GM18519 (cell line): Measurements from ENCODE around the gene NPIPA1.
"Not testable (repeated sequence)": the region's sequence is repeated elsewhere in the genome, so short reads cannot be mapped to it uniquely, and the experiment has no call there.

Experiments used
- ATAC-seq: cut with Tn5 transposase; IDR thresholded peaks from one replicate; pipeline ENCODE4 v1.9.1; 2021; ENCODE audit warnings: mild to moderate bottlenecking, moderate library complexity; ENCODE audit not compliant: unreplicated experiment, low FRiP score

Gene NPIPA1

DNA sequence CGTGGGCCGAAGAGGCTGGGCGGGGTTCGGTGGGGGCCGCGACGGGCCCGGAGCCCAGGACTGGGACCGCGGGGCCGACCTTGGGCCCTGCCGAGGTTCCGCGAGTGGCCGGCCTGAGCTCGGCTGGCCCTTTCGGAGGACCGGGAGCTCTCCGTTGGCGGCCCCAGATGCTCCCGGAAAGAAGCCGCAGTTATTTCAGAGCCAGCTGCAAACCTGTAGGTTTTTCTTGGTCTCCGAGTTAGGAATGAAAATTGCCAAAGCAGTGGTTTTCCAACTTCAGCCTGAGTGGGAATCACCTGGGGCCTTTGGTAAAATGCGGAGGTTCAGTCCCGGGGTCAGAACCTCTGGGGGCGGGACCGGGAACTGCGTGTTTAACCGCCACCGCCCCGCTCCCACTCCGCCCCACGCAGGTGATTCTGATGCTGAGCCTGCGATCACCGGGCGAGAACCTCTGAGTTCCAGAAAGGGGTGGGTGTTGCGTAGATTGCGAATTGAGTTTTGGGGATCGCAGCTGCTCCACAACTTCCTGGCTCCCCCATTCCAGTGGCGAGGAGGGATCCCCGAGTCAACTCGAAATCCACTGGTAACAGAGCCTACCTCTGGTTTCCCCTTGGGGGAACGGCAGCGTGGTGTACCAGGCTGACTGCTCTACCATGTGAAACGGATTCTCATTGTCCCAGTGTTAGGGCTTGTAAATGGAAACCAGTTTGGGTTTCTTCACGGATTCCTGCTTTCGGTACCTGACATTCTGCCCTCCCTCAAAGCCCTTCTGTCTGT, 38.4 kb downstream of the NPIPA1 start:
- ATAC-seq: not testable (repeated sequence)

DNA sequence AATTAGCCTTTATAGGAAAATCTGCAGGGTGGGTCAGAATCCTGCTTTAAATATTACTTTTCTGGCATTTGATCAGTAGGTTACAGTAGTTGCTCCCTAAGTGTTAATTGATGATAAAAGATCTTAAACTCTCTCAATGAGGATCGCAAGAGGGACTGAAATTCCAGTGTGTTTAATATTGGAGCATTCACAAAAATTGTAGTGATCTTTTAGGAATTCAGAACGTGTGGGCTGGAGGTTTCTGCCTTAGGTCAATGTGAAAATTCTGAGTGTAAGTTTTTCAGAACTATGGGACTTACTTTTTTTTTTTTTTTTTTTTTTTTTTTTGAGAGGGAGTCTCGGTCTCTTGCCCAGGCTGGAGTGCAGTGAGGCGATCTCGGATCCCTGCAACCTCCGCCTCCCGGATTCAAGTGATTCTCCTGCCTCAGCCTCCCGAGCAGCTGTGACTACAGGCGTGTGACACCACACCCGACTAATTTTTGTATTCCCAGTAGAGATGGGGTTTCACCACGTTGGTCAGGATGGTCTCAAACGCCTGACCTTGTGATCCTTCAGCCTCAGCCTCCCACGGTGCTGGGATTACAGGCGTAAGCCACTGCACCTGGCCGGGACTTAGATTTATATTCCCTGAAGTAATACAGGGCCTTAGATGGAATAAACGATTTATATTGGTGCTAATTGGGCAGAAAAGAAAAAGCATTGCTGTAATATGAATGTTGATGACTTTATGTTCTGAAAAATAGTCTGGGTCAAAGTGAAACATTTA, 39.9 kb downstream of the NPIPA1 start:
- ATAC-seq: not testable (repeated sequence)

- not testable (repeated sequence) for ATAC-seq
Observed at GRCh38 chr16:14978281-14978680, 41.0 kb downstream of the NPIPA1 start.

GRCh38 chr16:14978908-14979307, 41.7 kb downstream of the NPIPA1 start:
- ATAC-seq: not testable (repeated sequence)

GRCh38 chr16:14981234-14981633, 44.0 kb downstream of the NPIPA1 start:
- ATAC-seq: not testable (repeated sequence)

GRCh38 chr16:14982521-14982920, 45.3 kb downstream of the NPIPA1 start:
- ATAC-seq: not testable (repeated sequence)

DNA sequence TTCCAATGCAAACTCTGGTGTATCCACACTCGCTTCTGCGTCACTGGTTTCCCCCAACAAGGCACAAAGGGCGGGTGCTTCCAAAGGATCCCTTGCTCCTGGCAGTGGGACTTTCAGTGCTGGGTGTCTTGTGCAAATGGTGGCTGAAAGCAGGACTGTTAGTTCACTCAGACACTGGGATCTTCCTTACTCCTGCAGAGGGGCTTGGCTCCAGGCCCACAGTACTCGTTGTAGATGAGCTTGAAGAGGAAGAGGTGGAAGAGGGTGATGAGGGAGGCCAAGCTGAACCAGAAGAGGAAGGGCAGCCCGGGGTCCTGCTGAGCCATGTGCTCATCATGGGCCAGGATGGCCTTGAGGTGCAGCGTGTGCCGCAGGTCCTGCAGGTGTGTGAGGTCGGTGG, 50.8 kb downstream of the NPIPA1 start:
- not testable (repeated sequence) for ATAC-seq

GRCh38 chr16:14988661-14989191, 51.5 kb downstream of the NPIPA1 start:
- not testable (repeated sequence) for ATAC-seq

- not testable (repeated sequence) for ATAC-seq
Observed at GRCh38 chr16:14989291-14990281, 52.3 kb downstream of the NPIPA1 start.

- not testable (repeated sequence) for ATAC-seq
Observed at GRCh38 chr16:14993277-14994151, 56.3 kb downstream of the NPIPA1 start.

DNA sequence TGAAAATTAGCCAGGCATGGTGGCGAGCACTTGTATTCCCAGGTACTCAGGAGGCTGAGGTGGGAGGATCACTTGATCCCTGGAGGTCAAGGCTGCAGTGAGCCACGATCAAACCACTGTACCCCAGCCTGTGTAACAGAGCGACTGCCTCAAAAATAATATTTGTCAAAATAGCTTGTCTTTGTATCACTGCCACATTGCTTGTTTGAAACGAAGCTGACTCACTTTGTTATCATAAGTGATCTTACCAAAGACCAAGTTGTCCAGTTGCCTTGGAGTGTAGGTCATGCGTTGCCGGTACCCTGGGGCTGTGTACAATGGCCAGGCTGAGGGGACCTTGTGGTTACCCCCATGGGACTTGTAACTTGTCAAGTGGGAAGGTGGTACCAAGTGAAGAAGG, 59.5 kb downstream of the NPIPA1 start:
- ATAC-seq: not testable (repeated sequence)

DNA sequence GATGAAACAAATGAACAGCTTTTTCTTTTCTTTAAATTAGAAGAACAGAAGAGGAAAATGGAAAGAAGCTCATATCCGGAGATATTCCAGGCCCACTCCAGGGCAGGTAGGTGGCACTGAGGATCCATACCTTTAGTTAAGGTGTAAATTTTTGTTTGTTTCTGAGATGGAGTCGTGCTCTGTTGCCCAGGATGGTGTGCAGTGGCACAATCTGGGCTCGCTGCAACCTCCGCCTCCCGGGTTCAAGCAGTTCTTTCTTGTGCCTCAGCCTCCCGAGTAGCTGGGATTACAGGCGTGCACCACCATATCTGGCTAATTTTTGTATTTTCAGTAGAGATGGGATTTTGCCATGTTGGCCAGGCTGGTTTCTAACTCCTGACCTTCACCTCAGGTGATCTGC, 61.1 kb downstream of the NPIPA1 start:
- ATAC-seq: not testable (repeated sequence)

DNA sequence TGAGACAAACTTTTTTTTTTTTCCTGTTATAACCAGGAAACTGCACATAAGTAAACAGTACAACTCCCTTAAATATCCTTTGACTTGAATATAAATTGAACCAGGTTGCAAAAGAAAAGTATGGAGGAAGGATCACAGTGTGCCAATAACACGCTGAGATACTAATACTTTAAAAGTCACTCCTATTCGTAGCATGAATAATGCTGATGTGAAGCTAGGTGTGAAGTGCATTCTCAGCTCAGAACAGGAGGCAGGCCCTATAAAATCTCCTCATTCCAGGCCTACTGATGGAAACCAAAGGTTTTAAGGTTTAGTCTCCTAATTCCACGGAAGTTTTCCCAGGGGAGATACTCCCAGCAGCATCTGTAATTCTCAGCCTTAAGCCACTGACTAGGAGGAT, 62.6 kb downstream of the NPIPA1 start:
- not testable (repeated sequence) for ATAC-seq
